Stimulated activated CD8-positive, alpha-beta memory T cell treated with anti-CD3 and anti-CD28 coated beads, Interleukin-7, amount 100 ng/mL, for 1 hour (primary cell): Measurements from ENCODE around the gene DEAF1.
A peak's percentile ranks its signal among the peaks of the same experiment; 100 is the strongest.

Experiments used
- DNase-seq, 2 donors: peaks; one replicate each; pipeline ENCODE4 v3.0.0-alpha.2; 2020; ENCODE audit warnings: low read depth in 2 of 2

Gene DEAF1

GRCh38 chr11:624705-625635 lies 70.1 kb downstream of the DEAF1 start, which contains the start of gene CDHR5:
Gene CDHR5 (minus strand): TSS chr11:624955. CDS start chr11:624902, 53 bp downstream.
- DNase-seq, result no peak

DNA sequence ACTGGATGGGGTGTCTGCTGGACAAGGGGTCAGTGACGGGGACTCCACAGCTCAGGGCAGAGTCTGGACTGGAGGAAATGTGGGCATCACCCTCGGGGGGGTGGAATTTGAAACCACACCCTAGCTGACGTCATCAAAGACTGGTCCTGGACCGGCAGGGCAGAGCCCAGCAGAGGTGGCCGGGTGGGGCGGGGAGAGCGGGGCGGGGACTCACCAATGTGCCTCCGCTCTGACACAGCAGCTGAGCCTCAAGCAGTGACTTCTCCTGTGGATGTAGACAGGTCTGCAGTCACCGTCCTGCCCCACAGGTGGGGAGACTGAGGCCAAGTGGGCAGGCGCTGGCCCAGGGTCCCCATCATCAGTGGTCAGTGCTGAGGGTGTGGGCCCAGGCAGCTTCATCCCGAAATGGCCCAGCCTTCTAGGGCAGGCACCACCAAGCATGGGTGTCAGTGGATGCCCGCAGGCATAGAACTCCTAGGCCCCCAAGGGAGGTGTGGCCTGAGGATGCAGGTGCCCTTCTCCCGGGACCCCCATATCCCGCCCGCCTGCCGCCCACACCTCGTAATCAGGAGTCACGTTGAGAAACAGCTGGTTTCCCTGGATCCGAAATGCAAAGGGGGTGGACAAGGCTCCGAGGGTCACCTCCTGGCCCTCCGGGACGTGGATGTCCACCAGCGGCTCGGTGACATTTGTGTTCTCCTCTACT lies 70.9 kb downstream of the DEAF1 start:
- DNase-seq, result no peak

- no peak for DNase-seq
Observed at GRCh38 chr11:623349-623869, 71.6 kb downstream of the DEAF1 start.

GRCh38 chr11:621838-622237 lies 73.2 kb downstream of the DEAF1 start:
- DNase-seq, result no peak

GRCh38 chr11:620935-621814 lies 73.8 kb downstream of the DEAF1 start:
- DNase-seq, result no peak

DNA sequence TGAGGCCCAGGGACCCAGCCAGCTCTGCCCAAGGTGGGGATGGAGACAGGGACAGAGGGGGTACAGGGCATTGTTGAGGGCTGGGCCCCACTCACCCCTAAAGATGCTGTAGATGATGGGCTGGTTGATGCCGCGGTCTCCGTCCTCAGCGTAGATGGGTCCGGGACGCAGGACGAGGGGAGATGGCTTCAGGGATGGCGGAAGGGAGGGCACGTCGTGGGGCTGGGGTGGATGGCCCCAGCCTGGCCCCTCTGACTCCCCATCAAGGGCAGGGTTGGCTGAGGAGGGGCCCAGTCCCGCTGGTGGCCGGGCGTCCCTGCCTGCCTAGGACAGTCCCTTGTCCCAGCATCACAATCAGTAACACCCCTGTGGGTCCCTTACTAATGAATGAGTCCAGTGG lies 74.8 kb downstream of the DEAF1 start:
- no peak for DNase-seq

DNA sequence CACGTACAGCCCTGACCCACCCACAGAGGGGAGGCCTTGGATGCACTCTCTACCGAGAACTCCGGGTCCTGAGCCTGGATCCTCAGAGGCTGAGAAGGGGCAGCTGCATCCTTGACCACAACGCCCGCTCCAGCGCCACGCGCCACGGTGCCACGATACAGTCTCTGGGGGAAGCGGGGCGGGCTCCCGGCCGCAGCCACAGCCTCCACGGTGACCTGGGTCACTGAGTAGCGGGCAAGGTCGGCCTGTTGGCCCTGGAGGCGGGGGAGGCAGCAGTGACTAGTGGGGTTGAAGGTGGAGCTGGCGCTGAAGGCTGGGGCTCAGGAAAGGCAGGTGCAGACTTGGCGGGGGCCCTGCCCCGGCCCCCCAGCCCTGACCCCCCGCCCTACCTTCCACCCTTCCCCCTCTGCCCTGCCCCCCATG lies 75.4 kb downstream of the DEAF1 start:
- no peak for DNase-seq

DNA sequence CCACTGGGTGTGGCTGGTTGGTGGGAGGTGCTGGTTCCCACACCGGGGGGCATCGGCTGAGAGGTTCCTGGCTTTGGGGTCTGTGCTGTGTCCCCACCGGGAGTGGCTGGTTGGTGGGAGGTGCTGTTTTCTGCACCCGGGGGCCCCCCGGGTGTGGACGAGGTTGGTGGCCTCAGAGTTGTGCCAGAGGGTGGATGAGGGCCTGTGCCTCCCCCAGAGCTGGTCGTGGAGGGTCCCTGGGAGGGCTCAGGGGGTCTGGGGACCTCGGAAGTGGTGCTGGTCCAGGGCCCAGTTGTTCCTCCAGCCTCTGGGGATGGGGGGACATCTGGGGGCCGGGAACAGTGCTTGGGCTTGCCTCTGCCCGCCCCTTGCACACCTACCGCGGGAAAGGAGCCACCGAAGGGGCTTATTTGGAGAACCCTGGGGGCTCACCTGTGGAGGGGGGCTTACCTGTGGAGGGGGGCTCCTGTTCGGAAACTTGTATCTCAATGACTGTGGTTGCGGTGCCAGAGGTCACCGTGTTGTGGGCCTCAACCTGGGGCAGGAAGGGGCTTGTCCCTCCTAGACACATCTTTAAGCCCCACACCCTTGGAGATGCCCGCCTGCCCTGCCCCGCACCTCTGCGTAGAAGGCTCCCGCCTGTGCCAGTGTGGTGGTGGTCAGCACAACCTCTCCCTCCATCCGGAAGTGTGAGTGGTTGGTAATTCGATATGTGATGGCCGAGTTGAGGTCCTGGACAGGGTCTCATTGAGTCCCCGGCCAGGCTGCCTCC lies 76.0 kb downstream of the DEAF1 start:
- no peak for DNase-seq

GRCh38 chr11:617912-618682 lies 76.9 kb downstream of the DEAF1 start:
- DNase-seq, result no peak

DNA sequence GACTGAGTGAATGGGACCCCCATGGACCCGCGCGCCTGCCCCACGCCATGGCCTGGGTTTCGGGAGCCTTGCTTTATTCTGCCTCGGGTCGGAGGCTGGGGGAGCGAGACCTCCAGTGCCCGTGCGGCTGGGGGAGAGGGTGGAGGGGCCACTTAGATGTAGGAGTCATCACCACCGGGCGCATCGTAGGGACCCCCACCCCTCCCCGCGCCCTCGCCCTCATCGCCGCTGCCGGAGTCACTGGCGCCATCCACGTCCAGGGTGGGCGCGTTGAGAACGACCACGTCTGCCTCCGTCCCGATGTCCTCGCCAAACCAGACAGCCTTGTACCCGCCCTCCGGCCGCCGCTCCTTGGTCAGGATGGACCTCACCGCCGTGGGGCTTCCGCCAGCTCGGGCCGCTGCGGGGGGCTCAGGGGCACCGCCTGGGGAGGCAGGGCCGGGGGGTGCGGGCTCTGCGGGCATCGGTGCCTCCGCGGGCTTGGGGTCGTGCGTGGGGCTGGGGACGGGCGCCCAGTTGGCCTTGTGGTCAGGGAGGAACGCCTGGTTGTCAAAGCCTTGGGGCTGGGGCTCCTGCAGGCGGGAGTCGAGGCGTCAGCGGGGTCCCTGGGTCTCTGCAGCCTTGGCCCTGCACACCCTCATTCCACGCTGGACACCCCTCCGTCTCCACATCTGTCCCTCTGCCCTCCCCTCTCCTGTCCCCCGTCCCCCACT lies 77.7 kb downstream of the DEAF1 start:
- DNase-seq, result no peak

DNA sequence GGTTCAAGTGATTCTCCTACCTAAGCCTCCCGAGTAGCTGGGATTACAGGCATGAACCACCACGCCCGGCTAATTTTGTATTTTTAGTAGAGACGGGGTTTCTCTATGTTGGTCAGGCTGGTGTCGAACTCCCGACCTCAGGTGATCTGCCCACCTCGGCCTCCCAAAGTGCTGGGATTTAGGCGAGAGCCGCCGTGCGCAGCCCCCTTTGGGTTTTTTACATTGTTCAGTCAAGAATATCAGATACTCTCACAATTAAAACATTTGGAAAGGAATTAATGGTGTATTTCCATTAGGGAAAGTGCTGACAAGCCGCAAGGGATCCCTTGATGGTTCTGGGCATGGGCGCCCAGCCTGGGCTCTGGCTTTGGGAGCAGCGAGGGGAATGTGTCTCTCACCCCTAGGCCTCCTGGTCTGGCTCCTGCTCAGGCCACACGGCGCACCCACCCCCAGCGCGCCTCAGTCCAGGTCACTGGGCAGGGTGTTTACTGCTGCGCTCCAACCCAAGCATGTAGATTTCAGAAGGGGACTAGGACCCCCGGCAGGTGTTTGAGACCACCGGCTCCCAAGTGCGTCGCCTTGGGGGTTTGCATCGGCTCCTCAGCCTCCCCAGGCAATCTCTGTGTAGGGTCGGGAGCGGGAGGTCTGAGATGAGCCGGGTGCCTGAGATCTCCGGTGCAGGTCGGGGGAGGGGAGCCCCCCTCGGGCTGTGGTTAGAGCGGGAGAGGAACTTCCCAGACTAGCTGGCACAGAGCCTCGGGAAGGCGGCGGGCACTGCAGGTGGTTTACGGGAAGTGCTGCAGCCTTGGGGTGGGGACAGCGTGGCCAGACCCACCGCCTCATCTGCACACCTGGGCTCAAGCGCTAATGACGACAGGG lies 78.5 kb downstream of the DEAF1 start:
- DNase-seq, result no peak

GRCh38 chr11:615504-616319 lies 79.3 kb downstream of the DEAF1 start, which contains the start of gene IRF7:
Gene IRF7 (minus strand): TSS chr11:615950. CDS start chr11:615364, 586 bp downstream.
- peak; percentile 70 to 83 for DNase-seq

GRCh38 chr11:614623-615503 lies 80.2 kb downstream of the DEAF1 start:
- no peak for DNase-seq

DNA sequence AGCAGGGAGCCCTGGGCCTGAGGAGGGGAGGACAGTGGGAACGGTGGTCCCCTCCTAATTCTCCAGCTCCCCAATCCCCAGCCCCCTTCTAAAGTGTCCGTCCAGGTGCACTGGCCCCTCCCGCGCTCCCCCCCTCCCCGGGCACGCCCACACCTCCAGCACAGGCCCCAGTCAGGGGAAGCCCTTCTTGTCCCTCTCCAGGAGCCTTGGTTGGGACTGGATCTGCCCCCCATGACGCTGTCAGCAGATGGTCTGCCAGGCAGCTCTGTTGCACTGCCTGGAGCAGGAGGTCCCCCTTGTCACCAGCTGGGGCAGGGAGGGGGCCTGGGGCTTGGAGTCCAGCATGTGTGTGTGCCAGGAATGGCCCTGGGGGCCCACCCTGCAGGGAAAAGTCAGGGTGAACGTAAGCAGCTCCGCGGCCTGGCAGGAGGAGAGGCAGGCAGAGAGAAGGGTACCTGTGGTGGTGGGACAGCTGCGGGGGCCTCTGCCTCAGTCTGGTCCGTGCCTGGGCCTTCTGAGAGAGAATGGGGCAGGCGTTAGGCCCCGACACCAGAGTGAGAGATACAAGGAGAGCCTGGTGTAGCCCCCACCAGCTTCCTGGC lies 80.9 kb downstream of the DEAF1 start:
- no peak for DNase-seq

GRCh38 chr11:613369-613968 lies 81.6 kb downstream of the DEAF1 start:
- DNase-seq, result peak; percentile 60 to 61

- no peak for DNase-seq
Observed at GRCh38 chr11:612961-613300, 82.1 kb downstream of the DEAF1 start.
